Non-pigmented ciliary epithelial cell (primary cell): ENCODE results near the gene MAP3K10.

Experiments used
- DNase-seq: peaks from one replicate; pipeline ENCODE4 v3.0.0-alpha.2; 2010; ENCODE audit warnings: low read depth

Gene MAP3K10

GRCh38 chr19:40174092-40174491 lies 17.1 kb upstream of the MAP3K10 start:
- no peak for DNase-seq

- DNase-seq, result no peak
Measured at GRCh38 chr19:40175820-40176219, 15.4 kb upstream of the MAP3K10 start.

GRCh38 chr19:40177286-40178070 lies 13.7 kb upstream of the MAP3K10 start:
- DNase-seq, result no peak

- no peak for DNase-seq
Measured at GRCh38 chr19:40178756-40179155, 12.5 kb upstream of the MAP3K10 start.

GRCh38 chr19:40184273-40184672 lies 7.0 kb upstream of the MAP3K10 start:
- no peak for DNase-seq

GRCh38 chr19:40191836-40192646 lies 815 bp downstream of the MAP3K10 start:
- DNase-seq, result no peak

- DNase-seq, result no peak
Measured at GRCh38 chr19:40192758-40193586, 1.7 kb downstream of the MAP3K10 start.

- no peak for DNase-seq
Measured at GRCh38 chr19:40193587-40193849, 2.3 kb downstream of the MAP3K10 start.

- no peak for DNase-seq
Measured at GRCh38 chr19:40198272-40198990, 7.2 kb downstream of the MAP3K10 start.

GRCh38 chr19:40200341-40201099 lies 9.3 kb downstream of the MAP3K10 start:
- DNase-seq, result no peak

- no peak for DNase-seq
Measured at GRCh38 chr19:40204381-40204780, 13.2 kb downstream of the MAP3K10 start.

GRCh38 chr19:40205760-40206159 lies 14.5 kb downstream of the MAP3K10 start:
- no peak for DNase-seq

- DNase-seq, result no peak
Measured at GRCh38 chr19:40208602-40209001, 17.4 kb downstream of the MAP3K10 start.

GRCh38 chr19:40210889-40211288 lies 19.7 kb downstream of the MAP3K10 start:
- no peak for DNase-seq

- DNase-seq, result no peak
Measured at GRCh38 chr19:40213251-40213829, 22.1 kb downstream of the MAP3K10 start.

GRCh38 chr19:40213882-40214570 lies 22.8 kb downstream of the MAP3K10 start:
- no peak for DNase-seq

- DNase-seq, result no peak
Measured at GRCh38 chr19:40214936-40215335, 23.7 kb downstream of the MAP3K10 start.

GRCh38 chr19:40216013-40216776 lies 25.0 kb downstream of the MAP3K10 start:
- DNase-seq, result no peak

- DNase-seq, result no peak
Measured at GRCh38 chr19:40216777-40217026, 25.5 kb downstream of the MAP3K10 start.
